ENCODE results near the gene KRT83.

KRT83 gene

DNA sequence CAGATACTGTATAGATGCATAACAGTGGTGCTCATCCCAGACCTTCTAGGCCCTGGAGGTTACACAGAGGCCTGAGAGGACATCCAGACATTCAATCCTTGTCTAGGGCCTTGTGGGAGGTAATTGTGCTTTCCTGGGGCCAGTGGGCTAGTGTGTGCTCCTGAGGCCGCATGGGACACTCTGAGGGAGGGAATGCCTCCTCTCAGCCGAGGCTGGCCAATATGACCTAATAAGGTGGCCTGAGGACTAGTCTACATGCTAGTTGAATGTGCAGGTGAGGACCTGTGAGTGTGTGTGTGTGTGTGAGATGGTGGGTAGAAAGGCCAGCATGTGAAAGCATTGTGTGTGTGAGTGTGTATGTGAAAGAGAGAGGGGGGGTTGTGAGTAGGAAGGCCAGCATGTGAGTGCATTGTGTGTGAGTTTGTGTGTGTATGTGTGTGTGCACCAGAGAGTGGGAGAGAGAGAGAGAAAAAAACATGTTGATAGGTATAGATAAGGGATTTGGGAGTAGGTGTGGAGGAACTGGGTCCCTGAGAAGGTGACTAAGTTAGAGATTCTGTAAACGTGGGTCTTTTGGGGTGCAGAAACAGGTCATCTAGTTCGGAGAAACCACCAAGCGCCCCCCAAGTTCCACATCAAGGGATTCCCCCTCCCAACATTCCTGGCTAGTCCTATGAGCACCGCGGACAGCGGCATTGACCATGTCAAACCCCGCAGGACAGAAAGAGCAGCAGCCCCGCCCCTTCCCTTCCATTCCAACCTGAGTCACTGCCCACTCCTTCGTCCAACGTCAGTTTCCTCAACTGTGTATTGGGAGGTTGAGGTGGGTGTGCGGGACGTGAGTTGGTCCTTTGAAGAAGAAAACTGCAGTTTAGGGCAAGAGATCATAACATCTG is 20.2 kb downstream of the KRT83 start:
- Histone ChIP-seq H3K4ac (ENCODE audit: low read depth, low read length) (no peak overlapping the region), H2BK120ac (ENCODE audit: low read depth, low read length) (no peak overlapping the region), H3K18ac (ENCODE audit: low read length) (no peak overlapping the region), H4K5ac (ENCODE audit: low read length) (no peak overlapping the region), H2AK5ac (ENCODE audit: low read length) (no peak overlapping the region), H3K36me3 (ENCODE audit: control insufficient read depth, insufficient read depth, low read length) (no peaks in the 10 kb centered on the region), H4K8ac (ENCODE audit: low read depth, low read length) (no peak overlapping the region), H3K79me1 (ENCODE audit: low read length) (no peaks in the 10 kb centered on the region), H3K9ac (ENCODE audit: low read length) (no peak overlapping the region), H3K27me3 (ENCODE audit: insufficient read depth, low read length, poor library complexity) (no peaks in the 10 kb centered on the region), H2BK15ac (replicated peaks; ENCODE audit: low read depth) (no peak overlapping the region), H3K79me2 (ENCODE audit: control insufficient read depth, insufficient read depth, low read length) (no peaks in the 10 kb centered on the region), H3K4me2 (ENCODE audit: low read length) (no peak overlapping the region), H3K4me3 (ENCODE audit: low read length) (no peak overlapping the region), H3K23ac (ENCODE audit: low read length) (no peak overlapping the region), H3K4me1 (ENCODE audit: control insufficient read depth, low read depth, low read length) (no peaks in the 10 kb centered on the region), H3K56ac (ENCODE audit: low read length) (no peak overlapping the region), H2BK5ac (ENCODE audit: low read length) (no peak overlapping the region), H3K27ac (ENCODE audit: low read depth, low read length) (no peak overlapping the region)
- peak; percentile 45 for DNase-seq
- no CpG with 5 or more reads among the region's 14 CpGs for WGBS (ENCODE audit: extremely low coverage, insufficient coverage, low lambda C conversion rate)

DNA sequence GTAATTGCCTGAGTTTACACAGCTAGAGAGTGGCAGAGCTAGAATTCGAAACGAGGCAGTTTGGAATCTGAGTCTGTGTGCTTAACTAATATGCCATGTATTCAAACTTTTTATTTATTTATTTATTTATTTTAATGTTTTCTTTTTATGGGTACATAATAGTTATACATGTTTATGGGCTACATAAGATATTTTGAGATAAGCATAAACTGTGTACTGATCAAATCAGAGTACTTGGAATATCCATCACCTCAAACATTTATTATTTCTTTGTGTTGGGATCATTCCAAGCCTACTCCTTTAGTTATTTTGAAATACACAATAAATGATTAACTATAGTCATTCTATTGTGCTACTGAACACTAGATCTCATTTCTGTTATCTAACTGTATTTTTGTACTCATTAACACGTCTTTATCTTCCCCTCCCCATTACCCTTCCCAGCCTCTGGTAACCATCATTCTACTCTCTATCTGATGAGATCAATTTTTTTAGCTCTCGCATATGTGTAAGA is 22.5 kb downstream of the KRT83 start:
- Histone ChIP-seq H3K36me3 (ENCODE audit: control insufficient read depth, insufficient read depth, low read length) (no peaks in the 10 kb centered on the region), H3K4ac (ENCODE audit: low read depth, low read length) (no peak overlapping the region), H3K18ac (ENCODE audit: low read length) (no peak overlapping the region), H4K5ac (ENCODE audit: low read length) (no peak overlapping the region), H3K27me3 (ENCODE audit: insufficient read depth, low read length, poor library complexity) (no peaks in the 10 kb centered on the region), H2AK5ac (ENCODE audit: low read length) (no peak overlapping the region), H3K79me2 (ENCODE audit: control insufficient read depth, insufficient read depth, low read length) (no peaks in the 10 kb centered on the region), H3K4me3 (ENCODE audit: low read length) (no peak overlapping the region), H2BK5ac (ENCODE audit: low read length) (no peak overlapping the region), H4K8ac (ENCODE audit: low read depth, low read length) (no peak overlapping the region), H3K9ac (ENCODE audit: low read length) (no peak overlapping the region), H2BK120ac (ENCODE audit: low read depth, low read length) (no peak overlapping the region), H3K56ac (ENCODE audit: low read length) (no peak overlapping the region), H3K79me1 (ENCODE audit: low read length) (no peaks in the 10 kb centered on the region), H2BK15ac (replicated peaks; ENCODE audit: low read depth) (no peak overlapping the region), H3K4me2 (ENCODE audit: low read length) (no peak overlapping the region), H3K4me1 (ENCODE audit: control insufficient read depth, low read depth, low read length) (no peaks in the 10 kb centered on the region), H3K27ac (ENCODE audit: low read depth, low read length) (no peak overlapping the region), H3K23ac (ENCODE audit: low read length) (no peak overlapping the region)
- WGBS (ENCODE audit: extremely low coverage, insufficient coverage, low lambda C conversion rate) = no CpG with 5 or more reads among the region's 4 CpGs
- DNase-seq = no peak

DNA sequence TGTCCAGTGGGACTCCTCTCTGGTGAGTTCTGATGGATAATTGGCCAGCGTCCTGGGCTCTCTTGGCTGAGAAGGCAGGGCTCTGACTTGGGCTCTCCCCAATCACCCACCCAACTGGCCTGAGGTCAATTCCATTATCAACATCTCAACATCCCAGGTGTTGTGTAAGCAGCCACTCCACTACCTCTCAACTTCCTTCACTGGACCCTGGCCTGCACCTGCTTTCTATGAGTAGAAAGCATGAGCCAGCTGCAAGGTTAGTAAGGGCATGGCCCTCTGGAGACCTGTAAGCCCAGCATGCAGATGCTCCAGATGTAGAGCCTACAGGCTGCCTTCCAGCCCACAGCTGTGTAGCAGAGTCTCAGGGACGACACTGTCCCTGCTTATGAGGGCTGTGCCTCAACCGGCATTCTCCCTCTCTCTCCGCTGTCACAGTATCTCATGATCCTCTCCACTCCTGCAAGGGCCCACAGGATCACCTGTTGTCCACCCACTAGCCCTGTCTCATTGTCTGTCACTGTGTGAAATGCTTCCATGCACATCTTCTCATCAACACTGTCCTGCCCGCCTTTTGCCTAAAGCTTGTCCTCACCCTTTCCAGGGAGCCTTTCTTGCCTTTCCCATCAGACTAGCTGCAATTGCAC is 24.5 kb downstream of the KRT83 start:
- H3K4ac ChIP-seq (ENCODE audit: low read depth, low read length) = no peak overlapping the region
- no peaks in the 10 kb centered on the region for H3K27me3 ChIP-seq (ENCODE audit: insufficient read depth, low read length, poor library complexity)

DNA sequence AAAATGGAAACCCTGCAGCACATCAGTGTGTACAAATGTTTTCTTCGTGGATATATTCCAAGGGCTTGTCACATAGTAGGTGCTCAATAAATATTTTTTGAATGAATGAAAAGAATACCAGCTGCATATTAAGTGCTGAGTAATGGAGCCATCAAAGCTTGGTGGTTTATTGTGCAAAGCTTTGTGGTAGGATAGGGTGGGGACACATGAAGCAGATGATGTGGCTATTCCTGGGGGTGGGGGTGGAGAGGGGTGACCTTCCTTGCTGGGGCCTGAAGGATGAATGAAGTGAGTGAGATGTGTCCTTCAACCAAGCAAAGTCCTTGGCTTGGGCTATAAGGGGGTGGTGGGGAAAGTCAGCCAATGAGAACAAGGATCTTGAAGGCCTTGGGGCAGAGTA is 25.5 kb downstream of the KRT83 start:
- Histone ChIP-seq H3K27me3 (ENCODE audit: insufficient read depth, low read length, poor library complexity) (no peaks in the 10 kb centered on the region), H2AK5ac (ENCODE audit: low read length) (no peak overlapping the region), H4K8ac (ENCODE audit: low read depth, low read length) (no peak overlapping the region), H2BK5ac (ENCODE audit: low read length) (no peak overlapping the region), H2BK15ac (replicated peaks; ENCODE audit: low read depth) (no peak overlapping the region), H3K4ac (ENCODE audit: low read depth, low read length) (no peak overlapping the region), H3K36me3 (ENCODE audit: control insufficient read depth, insufficient read depth, low read length) (no peaks in the 10 kb centered on the region), H3K56ac (ENCODE audit: low read length) (no peak overlapping the region), H3K79me2 (ENCODE audit: control insufficient read depth, insufficient read depth, low read length) (no peaks in the 10 kb centered on the region), H3K27ac (ENCODE audit: low read depth, low read length) (no peak overlapping the region), H3K4me1 (ENCODE audit: control insufficient read depth, low read depth, low read length) (no peaks in the 10 kb centered on the region), H3K4me2 (ENCODE audit: low read length) (no peak overlapping the region), H3K23ac (ENCODE audit: low read length) (no peak overlapping the region), H4K5ac (ENCODE audit: low read length) (no peak overlapping the region), H3K79me1 (ENCODE audit: low read length) (no peaks in the 10 kb centered on the region), H2BK120ac (ENCODE audit: low read depth, low read length) (no peak overlapping the region), H3K4me3 (ENCODE audit: low read length) (no peak overlapping the region), H3K9ac (ENCODE audit: low read length) (no peak overlapping the region), H3K18ac (ENCODE audit: low read length) (no peak overlapping the region)
- DNase-seq = no peak
- WGBS (ENCODE audit: extremely low coverage, insufficient coverage, low lambda C conversion rate) = no CpG with 5 or more reads among the region's 1 CpG

More for the DNA sequence above, 24.5 kb downstream of the KRT83 start:
- no peak overlapping the region for H3K23ac ChIP-seq (ENCODE audit: low read length)
- no peak overlapping the region for H3K9ac ChIP-seq (ENCODE audit: low read length)
- H3K79me1 ChIP-seq (ENCODE audit: low read length) = no peaks in the 10 kb centered on the region
- H2BK5ac ChIP-seq (ENCODE audit: low read length) = no peak overlapping the region
- no peak overlapping the region for H2AK5ac ChIP-seq (ENCODE audit: low read length)
- WGBS (ENCODE audit: extremely low coverage, insufficient coverage, low lambda C conversion rate) = no CpG with 5 or more reads among the region's 5 CpGs
- no peaks in the 10 kb centered on the region for H3K79me2 ChIP-seq (ENCODE audit: control insufficient read depth, insufficient read depth, low read length)
- no peak overlapping the region for H3K18ac ChIP-seq (ENCODE audit: low read length)
- no peak overlapping the region for H3K4me2 ChIP-seq (ENCODE audit: low read length)
- no peak overlapping the region for H3K56ac ChIP-seq (ENCODE audit: low read length)
- H3K27ac ChIP-seq (ENCODE audit: low read depth, low read length) = no peak overlapping the region
- H3K4me1 ChIP-seq (ENCODE audit: control insufficient read depth, low read depth, low read length) = no peaks in the 10 kb centered on the region
- H2BK120ac ChIP-seq (ENCODE audit: low read depth, low read length) = no peak overlapping the region
- no peak overlapping the region for H3K4me3 ChIP-seq (ENCODE audit: low read length)
- no peak for DNase-seq
- H3K36me3 ChIP-seq (ENCODE audit: control insufficient read depth, insufficient read depth, low read length) = no peaks in the 10 kb centered on the region
- H4K5ac ChIP-seq (ENCODE audit: low read length) = no peak overlapping the region
- H2BK15ac ChIP-seq (replicated peaks; ENCODE audit: low read depth) = no peak overlapping the region
- no peak overlapping the region for H4K8ac ChIP-seq (ENCODE audit: low read depth, low read length)

DNA sequence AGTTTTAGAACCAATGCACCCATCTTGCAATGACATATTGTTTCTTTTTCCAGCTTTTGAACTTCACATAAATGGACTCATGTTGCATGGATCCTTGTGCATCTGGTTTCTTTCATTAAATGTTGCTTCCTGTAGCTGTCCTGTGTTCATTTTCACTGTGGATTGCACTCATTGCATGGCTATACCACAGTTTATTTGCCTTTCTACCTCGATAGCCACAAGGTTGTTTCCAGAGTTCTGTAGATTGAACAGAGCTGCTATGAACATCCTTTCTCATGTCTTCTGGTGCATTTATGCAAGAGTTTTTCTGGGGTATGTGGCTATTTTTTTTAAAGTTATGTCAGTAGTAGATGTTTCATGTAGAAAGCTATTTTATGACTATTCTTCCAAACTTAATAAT is 26.4 kb downstream of the KRT83 start:
- Histone ChIP-seq H3K36me3 (ENCODE audit: control insufficient read depth, insufficient read depth, low read length) (no peaks in the 10 kb centered on the region), H3K27ac (ENCODE audit: low read depth, low read length) (no peak overlapping the region), H3K79me1 (ENCODE audit: low read length) (no peaks in the 10 kb centered on the region), H3K56ac (ENCODE audit: low read length) (no peak overlapping the region), H3K18ac (ENCODE audit: low read length) (no peak overlapping the region), H2BK5ac (ENCODE audit: low read length) (no peak overlapping the region), H3K4ac (ENCODE audit: low read depth, low read length) (no peak overlapping the region), H3K4me3 (ENCODE audit: low read length) (no peak overlapping the region), H3K79me2 (ENCODE audit: control insufficient read depth, insufficient read depth, low read length) (no peaks in the 10 kb centered on the region), H3K9ac (ENCODE audit: low read length) (no peak overlapping the region), H4K5ac (ENCODE audit: low read length) (no peak overlapping the region), H2AK5ac (ENCODE audit: low read length) (no peak overlapping the region), H3K23ac (ENCODE audit: low read length) (no peak overlapping the region), H2BK15ac (replicated peaks; ENCODE audit: low read depth) (no peak overlapping the region), H3K27me3 (ENCODE audit: insufficient read depth, low read length, poor library complexity) (no peaks in the 10 kb centered on the region), H3K4me1 (ENCODE audit: control insufficient read depth, low read depth, low read length) (no peaks in the 10 kb centered on the region), H2BK120ac (ENCODE audit: low read depth, low read length) (no peak overlapping the region), H3K4me2 (ENCODE audit: low read length) (no peak overlapping the region), H4K8ac (ENCODE audit: low read depth, low read length) (no peak overlapping the region)
- no peak for DNase-seq
- no CpG with 5 or more reads among the region's 1 CpG for WGBS (ENCODE audit: extremely low coverage, insufficient coverage, low lambda C conversion rate)
